Upper lobe of left lung (tissue), 6 donors: ENCODE results near the gene PTPRC. TPM values are rescaled to one million over a fixed set of nuclear protein-coding genes. Genes with fewer than 3 reads are reported as not detected.

Experiments used
- ATAC-seq, 2 donors: fragments of 200-7000 bp; cut with Tn5 transposase; one replicate each; pipeline ENCODE4 v1.9.1; 2022; ENCODE audit warnings: mild to moderate bottlenecking in 2 of 2, moderate library complexity in 2 of 2; ENCODE audit not compliant: low FRiP score in 2 of 2
- DNase-seq, 2 donors: peaks; one replicate each; pipeline ENCODE4 v3.0.0-alpha.2; 2019 to 2020
- H3K27ac ChIP-seq, 4 donors: fragments of 200-600 bp; sonication (generic); one replicate each; pipeline ENCODE4 v1.5.1; 2016 to 2019
- H3K27me3 ChIP-seq, 4 donors: fragments of 200-600 bp; sonication (generic); one replicate each; pipeline ENCODE4 v1.5.1; 2017 to 2019
- H3K36me3 ChIP-seq, 4 donors: fragments of 200-600 bp; sonication (generic); one replicate each; pipeline ENCODE4 v1.5.1; 2016 to 2019
- H3K4me1 ChIP-seq, 4 donors: fragments of 200-600 bp; sonication (generic); one replicate each; pipeline ENCODE4 v1.5.1; 2018 to 2019
- H3K4me3 ChIP-seq, 4 donors: fragments of 200-600 bp; sonication (generic); one replicate each; pipeline ENCODE4 v1.5.1; 2017 to 2019; ENCODE audit warnings: mild to moderate bottlenecking in 2 of 4, moderate library complexity in 1 of 4
- H3K9me3 ChIP-seq, 4 donors: fragments of 200-600 bp; sonication (generic); one replicate each; pipeline ENCODE4 v1.5.1; 2018 to 2019
- CTCF ChIP-seq, 6 experiments: fragments of 450-650 bp in 4 of 6; fragments of 200-600 bp in 2 of 6; sonication (generic) in 2 of 6; IDR thresholded peaks; one replicate each; pipeline ENCODE4 v1.5.1; 2016 to 2019; ENCODE audit warnings: antibody characterized with exemption in 6 of 6
- EP300 ChIP-seq, 4 donors: sonication (generic); formaldehyde crosslinking; IDR thresholded peaks; one replicate each; pipeline ENCODE4 v1.5.1; 2017; ENCODE audit warnings: antibody characterized with exemption in 4 of 4, control low read depth in 2 of 4
- POLR2A ChIP-seq, 4 donors: fragments of 450-650 bp; IDR thresholded peaks; one replicate each; pipeline ENCODE4 v1.5.1; 2016 to 2017; ENCODE audit warnings: antibody characterized with exemption in 4 of 4, mild to moderate bottlenecking in 2 of 4
- POLR2AphosphoS5 ChIP-seq, 2 donors: sonication (generic); formaldehyde crosslinking; IDR thresholded peaks; one replicate each; pipeline ENCODE4 v1.5.1; 2017; ENCODE audit warnings: antibody characterized with exemption in 2 of 2
- WGBS, 2 donors: methylation state at CpG; one replicate each; pipeline ENCODE4 v1.1.5; 2017 to 2018; 5-methylcytosine and 5-hydroxymethylcytosine counted together
- total RNA-seq, 6 donors: library from RNA; depleted of rRNA in 4 of 6; stranded (reverse); fragments of >200 nt in 4 of 6; gene quantifications; one replicate each; pipeline versions ENCODE4 v1.1.0 to v1.2.1, GENCODE V29; 2016 to 2021
- donor health status: DM: no; HTN: no; CAD: no; lungs with moderate emphysema.
- donor health status: DM: no; HTN: yes; CAD: no; lungs with severe emphysema.

The PTPRC gene
- total RNA-seq, 6 donors from 2014 or later: 70.2 to 171 (median 101) TPM

- Histone ChIP-seq H3K9me3 (no peaks in the 10 kb centered on the region), H3K4me3 (no peak overlapping the region), H3K27ac (peak overlapping the region in 1 of 4 donors; percentile 13), H3K27me3 (no peaks in the 10 kb centered on the region), H3K36me3 (no peaks in the 10 kb centered on the region), H3K4me1 (peaks cover 0 to 2% (median 0%) of the 10 kb centered on the region in 4 donors)
- no peak for DNase-seq
- WGBS, 2 donors: 70 to 75% methylated on average over 5 of the region's 5 CpGs
- peak; percentile 11 to 34 for ATAC-seq
- TF ChIP-seq CTCF (IDR thresholded peaks at IDR 0.05) (no peak), POLR2AphosphoS5 (IDR thresholded peaks at IDR 0.05) (no peak), EP300 (IDR thresholded peaks at IDR 0.05) (no peak), POLR2A (IDR thresholded peaks at IDR 0.05) (no peak)
Measured at GRCh38 chr1:198669023-198669698, 30.3 kb downstream of the PTPRC start.

GRCh38 chr1:198669771-198670170 is 30.9 kb downstream of the PTPRC start:
- Histone ChIP-seq H3K36me3 (no peaks in the 10 kb centered on the region), H3K4me3 (no peak overlapping the region), H3K27me3 (no peaks in the 10 kb centered on the region), H3K9me3 (no peaks in the 10 kb centered on the region), H3K4me1 (peaks cover 0 to 2% (median 0%) of the 10 kb centered on the region in 4 donors), H3K27ac (no peak overlapping the region)
- WGBS, 2 donors: 71 to 92% methylated on average over 2 of the region's 2 CpGs
- no peak for DNase-seq
- TF ChIP-seq POLR2A (IDR thresholded peaks at IDR 0.05) (no peak), EP300 (IDR thresholded peaks at IDR 0.05) (no peak), CTCF (IDR thresholded peaks at IDR 0.05) (no peak), POLR2AphosphoS5 (IDR thresholded peaks at IDR 0.05) (no peak)
- no peak for ATAC-seq

- H3K4me1 ChIP-seq: peaks cover 0 to 2% (median 0%) of the 10 kb centered on the region in 4 donors
- no peaks in the 10 kb centered on the region for H3K9me3 ChIP-seq
- no peaks in the 10 kb centered on the region for H3K27me3 ChIP-seq
- H3K4me3 ChIP-seq: no peak overlapping the region
- DNase-seq (no peak), ATAC-seq (no peak)
- peak overlapping the region in 1 of 4 donors; percentile 0 for H3K27ac ChIP-seq
- WGBS, 2 donors: 58 to 59% methylated on average over 1 of the region's 1 CpG
- TF ChIP-seq POLR2AphosphoS5 (IDR thresholded peaks at IDR 0.05): no peak
- TF ChIP-seq CTCF (IDR thresholded peaks at IDR 0.05): no peak
- TF ChIP-seq POLR2A (IDR thresholded peaks at IDR 0.05): no peak
- no peak for TF ChIP-seq EP300 (IDR thresholded peaks at IDR 0.05)
- H3K36me3 ChIP-seq: no peaks in the 10 kb centered on the region
Measured at GRCh38 chr1:198671136-198671535, 32.3 kb downstream of the PTPRC start.

GRCh38 chr1:198672124-198672523 is 33.3 kb downstream of the PTPRC start:
- no peaks in the 10 kb centered on the region for H3K9me3 ChIP-seq
- H3K27ac ChIP-seq: no peak overlapping the region
- no peaks in the 10 kb centered on the region for H3K36me3 ChIP-seq
- 72 to 77% methylated on average over 3 of the region's 3 CpGs for WGBS, 2 donors
- peaks cover 0 to 2% (median 0%) of the 10 kb centered on the region in 4 donors for H3K4me1 ChIP-seq
- TF ChIP-seq CTCF (IDR thresholded peaks at IDR 0.05): no peak
- TF ChIP-seq EP300 (IDR thresholded peaks at IDR 0.05): no peak
- no peak for TF ChIP-seq POLR2AphosphoS5 (IDR thresholded peaks at IDR 0.05)
- no peak for TF ChIP-seq POLR2A (IDR thresholded peaks at IDR 0.05)
- ATAC-seq: no peak
- H3K27me3 ChIP-seq: no peaks in the 10 kb centered on the region
- H3K4me3 ChIP-seq: no peak overlapping the region
- no peak for DNase-seq

- DNase-seq (no peak), ATAC-seq (no peak)
- TF ChIP-seq POLR2AphosphoS5 (IDR thresholded peaks at IDR 0.05) (no peak), POLR2A (IDR thresholded peaks at IDR 0.05) (no peak), EP300 (IDR thresholded peaks at IDR 0.05) (no peak), CTCF (IDR thresholded peaks at IDR 0.05) (no peak)
- no peaks in the 10 kb centered on the region for H3K9me3 ChIP-seq
- no peaks in the 10 kb centered on the region for H3K27me3 ChIP-seq
- H3K4me1 ChIP-seq: peaks cover 0 to 2% (median 0%) of the 10 kb centered on the region in 4 donors
- H3K27ac ChIP-seq: no peak overlapping the region
- H3K36me3 ChIP-seq: no peaks in the 10 kb centered on the region
- no peak overlapping the region for H3K4me3 ChIP-seq
- 85 to 97% methylated on average over 2 of the region's 2 CpGs for WGBS, 2 donors
Measured at GRCh38 chr1:198674009-198674408, 35.2 kb downstream of the PTPRC start.
